ENCODE results near the gene SVIP.

The SVIP gene

GRCh38 chr11:22829231-22830081 is at the start of gene SVIP:
SVIP (minus strand) TSS chr11:22829801; CDS start chr11:22829748, 53 bp downstream.
- H3K4me1 Mint-ChIP-seq: peaks cover 16% of the 10 kb centered on the region
- H3K27me3 Mint-ChIP-seq: no peaks in the 10 kb centered on the region
- peaks cover 5% of the 10 kb centered on the region for H3K36me3 Mint-ChIP-seq
- no peaks in the 10 kb centered on the region for H3K9me3 Mint-ChIP-seq
- peak within 1 kb of the TSS; percentile 93 for H3K4me3 Mint-ChIP-seq
- peak within 1 kb of the TSS; percentile 81 for H3K27ac Mint-ChIP-seq

GRCh38 chr11:22878604-22879003 is 49.0 kb upstream of the SVIP start:
- H3K36me3 Mint-ChIP-seq: no peaks in the 10 kb centered on the region
- no peaks in the 10 kb centered on the region for H3K4me1 Mint-ChIP-seq
- no peak overlapping the region for H3K4me3 Mint-ChIP-seq
- no peaks in the 10 kb centered on the region for H3K9me3 Mint-ChIP-seq
- no peaks in the 10 kb centered on the region for H3K27me3 Mint-ChIP-seq
- no peak overlapping the region for H3K27ac Mint-ChIP-seq

GRCh38 chr11:22878039-22878438 is 48.4 kb upstream of the SVIP start:
- no peaks in the 10 kb centered on the region for H3K27me3 Mint-ChIP-seq
- H3K4me1 Mint-ChIP-seq: no peaks in the 10 kb centered on the region
- H3K27ac Mint-ChIP-seq: no peak overlapping the region
- no peak overlapping the region for H3K4me3 Mint-ChIP-seq
- no peaks in the 10 kb centered on the region for H3K9me3 Mint-ChIP-seq
- H3K36me3 Mint-ChIP-seq: no peaks in the 10 kb centered on the region

GRCh38 chr11:22875869-22876473 is 46.4 kb upstream of the SVIP start:
- Mint-ChIP-seq H3K4me1 (no peaks in the 10 kb centered on the region), H3K9me3 (no peaks in the 10 kb centered on the region), H3K27me3 (no peaks in the 10 kb centered on the region), H3K36me3 (no peaks in the 10 kb centered on the region), H3K4me3 (no peak overlapping the region), H3K27ac (no peak overlapping the region)

GRCh38 chr11:22869325-22869724 is 39.7 kb upstream of the SVIP start:
- Mint-ChIP-seq H3K9me3 (no peaks in the 10 kb centered on the region), H3K27me3 (no peaks in the 10 kb centered on the region), H3K4me3 (no peak overlapping the region), H3K27ac (no peak overlapping the region), H3K4me1 (no peaks in the 10 kb centered on the region), H3K36me3 (peaks cover 5% of the 10 kb centered on the region)

- Mint-ChIP-seq H3K4me1 (no peaks in the 10 kb centered on the region), H3K9me3 (peaks cover 5% of the 10 kb centered on the region), H3K4me3 (no peak within 1 kb of the TSS), H3K36me3 (peaks cover 6% of the 10 kb centered on the region), H3K27me3 (no peaks in the 10 kb centered on the region), H3K27ac (no peak within 1 kb of the TSS)
These were observed 30.6 kb upstream of the SVIP start, which contains the start of gene CCDC179 for GRCh38 chr11:22860241-22860640. CCDC179 (minus strand) TSS chr11:22860474; CDS start chr11:22860421, 53 bp downstream.

- Mint-ChIP-seq H3K9me3 (peaks cover 5% of the 10 kb centered on the region), H3K27me3 (no peaks in the 10 kb centered on the region), H3K36me3 (peaks cover 5% of the 10 kb centered on the region), H3K4me1 (no peaks in the 10 kb centered on the region), H3K4me3 (no peak overlapping the region), H3K27ac (no peak overlapping the region)
These were observed 30.2 kb upstream of the SVIP start for GRCh38 chr11:22859756-22860155.

- Mint-ChIP-seq H3K27me3 (no peaks in the 10 kb centered on the region), H3K4me1 (no peaks in the 10 kb centered on the region), H3K9me3 (peaks cover 9% of the 10 kb centered on the region), H3K36me3 (peaks cover 19% of the 10 kb centered on the region), H3K27ac (no peak overlapping the region), H3K4me3 (no peak overlapping the region)
These were observed 21.9 kb upstream of the SVIP start for GRCh38 chr11:22851477-22851876.

GRCh38 chr11:22846726-22847125 is 17.1 kb upstream of the SVIP start:
- H3K27ac Mint-ChIP-seq: no peak overlapping the region
- peaks cover 15% of the 10 kb centered on the region for H3K36me3 Mint-ChIP-seq

GRCh38 chr11:22832315-22833015 is 2.9 kb upstream of the SVIP start:
- H3K4me1 Mint-ChIP-seq: peaks cover 12% of the 10 kb centered on the region
- peaks cover 4% of the 10 kb centered on the region for H3K36me3 Mint-ChIP-seq
- H3K9me3 Mint-ChIP-seq: no peaks in the 10 kb centered on the region
- no peak overlapping the region for H3K4me3 Mint-ChIP-seq
- H3K27ac Mint-ChIP-seq: no peak overlapping the region
- no peaks in the 10 kb centered on the region for H3K27me3 Mint-ChIP-seq

More at GRCh38 chr11:22846726-22847125, 17.1 kb upstream of the SVIP start:
- Mint-ChIP-seq H3K9me3 (no peaks in the 10 kb centered on the region), H3K4me1 (no peaks in the 10 kb centered on the region), H3K27me3 (no peaks in the 10 kb centered on the region), H3K4me3 (no peak overlapping the region)

GRCh38 chr11:22830082-22830414 is 447 bp upstream of the SVIP start:
- H3K27ac Mint-ChIP-seq: peak overlapping the region; percentile 81

GRCh38 chr11:22828373-22828772 is 1.2 kb downstream of the SVIP start:
- no peaks in the 10 kb centered on the region for H3K27me3 Mint-ChIP-seq
- peak overlapping the region; percentile 93 for H3K4me3 Mint-ChIP-seq
- no peaks in the 10 kb centered on the region for H3K9me3 Mint-ChIP-seq
- peak overlapping the region; percentile 35 for H3K27ac Mint-ChIP-seq
- peaks cover 5% of the 10 kb centered on the region for H3K36me3 Mint-ChIP-seq
- H3K4me1 Mint-ChIP-seq: peaks cover 16% of the 10 kb centered on the region

More at GRCh38 chr11:22830082-22830414, 447 bp upstream of the SVIP start:
- peaks cover 4% of the 10 kb centered on the region for H3K36me3 Mint-ChIP-seq
- H3K4me1 Mint-ChIP-seq: peaks cover 16% of the 10 kb centered on the region
- peak overlapping the region; percentile 93 for H3K4me3 Mint-ChIP-seq
- no peaks in the 10 kb centered on the region for H3K9me3 Mint-ChIP-seq
- no peaks in the 10 kb centered on the region for H3K27me3 Mint-ChIP-seq

- no peaks in the 10 kb centered on the region for H3K27me3 Mint-ChIP-seq
- H3K4me3 Mint-ChIP-seq: no peak overlapping the region
- peaks cover 9% of the 10 kb centered on the region for H3K9me3 Mint-ChIP-seq
- no peak overlapping the region for H3K27ac Mint-ChIP-seq
- peaks cover 35% of the 10 kb centered on the region for H3K36me3 Mint-ChIP-seq
- peaks cover 2% of the 10 kb centered on the region for H3K4me1 Mint-ChIP-seq
These were observed 7.4 kb downstream of the SVIP start for GRCh38 chr11:22822203-22822602.

- H3K27me3 Mint-ChIP-seq: no peaks in the 10 kb centered on the region
- H3K27ac Mint-ChIP-seq: no peak overlapping the region
- no peaks in the 10 kb centered on the region for H3K9me3 Mint-ChIP-seq
- no peak overlapping the region for H3K4me3 Mint-ChIP-seq
- peaks cover 6% of the 10 kb centered on the region for H3K36me3 Mint-ChIP-seq
- H3K4me1 Mint-ChIP-seq: no peaks in the 10 kb centered on the region
These were observed 19.7 kb downstream of the SVIP start for GRCh38 chr11:22809893-22810292.

- Mint-ChIP-seq H3K4me1 (no peaks in the 10 kb centered on the region), H3K36me3 (peaks cover 3% of the 10 kb centered on the region), H3K27me3 (no peaks in the 10 kb centered on the region), H3K27ac (no peak overlapping the region), H3K4me3 (no peak overlapping the region), H3K9me3 (no peaks in the 10 kb centered on the region)
These were observed 20.9 kb downstream of the SVIP start for GRCh38 chr11:22808571-22809197.
